ENCODE measurements around the gene MTMR12. TPM values are rescaled to one million over a fixed set of nuclear protein-coding genes. Genes with fewer than 3 reads are reported as not detected.
"Not testable (repeated sequence)": the region's sequence is repeated elsewhere in the genome, so short reads cannot be mapped to it uniquely, and the experiment has no call there.

Gene MTMR12
- total and polyA plus RNA-seq, 2 of the 8 experiments (the other 6 are each of a cell fraction or from before 2014, with no cell fraction given): 19.1 to 59.3 TPM

DNA sequence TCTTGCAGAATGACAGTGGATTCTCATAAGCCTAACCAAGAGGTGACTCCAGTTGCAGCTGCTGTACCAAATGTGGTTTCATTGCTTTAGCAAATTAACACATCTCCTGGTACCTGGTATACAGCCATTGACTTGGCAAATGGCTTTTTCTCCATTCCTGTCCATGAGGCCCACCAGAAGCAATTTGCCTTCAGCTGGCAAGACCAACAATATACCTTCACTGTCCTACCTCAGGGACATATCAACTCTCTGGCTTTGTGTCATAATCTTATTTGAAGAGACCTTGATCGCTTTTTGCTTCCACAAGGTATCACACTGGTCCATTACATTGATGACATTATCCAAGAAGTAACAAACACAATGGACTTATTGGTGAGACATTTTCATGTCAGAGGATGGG, 22.8 kb downstream of the MTMR12 start:
- not testable (repeated sequence) for H3K4me2 ChIP-seq (ENCODE audit: insufficient read depth in 1 of 2, low read depth in 2 of 2, low read length in 2 of 2); H2BK20ac ChIP-seq (ENCODE audit: low read length); H3K9me3 ChIP-seq (ENCODE audit: insufficient read depth in 2 of 2, low read depth in 1 of 2, low read length in 1 of 2); DNase-seq (ENCODE audit: low read depth in 1 of 2, low spot score in 2 of 2); H3K9ac ChIP-seq (replicated peaks in 1 of 4; ENCODE audit: extremely low read depth in 1 of 4, low read depth in 3 of 4, low read length in 3 of 4); H4K20me1 ChIP-seq (replicated peaks in 1 of 2; ENCODE audit: control insufficient read depth in 1 of 2, insufficient read depth in 2 of 2, low read length in 2 of 2); H3K36me3 ChIP-seq (ENCODE audit: control insufficient read depth in 2 of 4, insufficient read depth in 4 of 4, low read length in 3 of 4); H3K18ac ChIP-seq (ENCODE audit: extremely low read depth, low read length); H3K27me3 ChIP-seq (replicated peaks in 1 of 4; ENCODE audit: control insufficient read depth in 3 of 4, extremely low read depth in 1 of 4, insufficient read depth in 3 of 4, low read length in 3 of 4); H2BK12ac ChIP-seq (ENCODE audit: low read depth, low read length); H3K4ac ChIP-seq (replicated peaks; ENCODE audit: insufficient read length, low read depth, low read length); H2BK5ac ChIP-seq (ENCODE audit: low read depth, low read length); H4K8ac ChIP-seq (ENCODE audit: extremely low read depth, insufficient read depth, low read length); H2AFZ ChIP-seq (ENCODE audit: low read length); H4K91ac ChIP-seq (replicated peaks; ENCODE audit: insufficient read length, low read length); H2AK5ac ChIP-seq (ENCODE audit: low read depth, low read length); H3K23me2 ChIP-seq (ENCODE audit: low read depth, low read length); H3K23ac ChIP-seq (ENCODE audit: insufficient read length); H3K56ac ChIP-seq (replicated peaks; ENCODE audit: insufficient read length, low read depth, low read length); FAIRE-seq; H2BK120ac ChIP-seq (replicated peaks; ENCODE audit: low read depth, low read length); H3K14ac ChIP-seq (ENCODE audit: insufficient read length); H4K5ac ChIP-seq (ENCODE audit: insufficient read length, low read depth, low read length); H3K27ac ChIP-seq (ENCODE audit: low read depth, low read length); H3K4me3 ChIP-seq (ENCODE audit: extremely low read depth in 1 of 4, insufficient read depth in 2 of 4, low read depth in 3 of 4, low read length in 4 of 4); H2BK15ac ChIP-seq (ENCODE audit: low read length)
- ChIA-PET POLR2A (ENCODE audit: partially characterized antibody) (interaction anchor here (2.7 kb wide), 1 partner anchor 10 kb away, joined by 10 read pairs; no protein-coding TSS in a partner anchor), CTCF (ENCODE audit: partially characterized antibody) (interaction anchor here (0.7 to 1.4 kb wide), 2 partner anchors 18 to 34 kb away, joined by 3 to 5 read pairs; no protein-coding TSS in a partner anchor)
- Histone ChIP-seq H3K4me1 (replicated peaks in 1 of 4; ENCODE audit: control insufficient read depth in 3 of 4, insufficient read depth in 4 of 4, low read length in 3 of 4) (peaks cover 4 to 20% (median 12%) of the 10 kb centered on the region in 4 experiments; a peak in 6 of 7 replicates), H3K79me1 (ENCODE audit: low read depth, low read length) (peaks cover 19% of the 10 kb centered on the region), H3K79me2 (ENCODE audit: control insufficient read depth in 1 of 2, insufficient read depth in 2 of 2, low read length in 2 of 2) (peaks cover 5 to 92% of the 10 kb centered on the region in 2 experiments)
- 95% methylated on average over 1 of the region's 1 CpG; no CpG with 5 or more reads in 1 of the 2 experiments for WGBS, 2 experiments (ENCODE audit: extremely low coverage in 1 of 2, insufficient coverage in 1 of 2, insufficient read length in 1 of 2, insufficient replicate concordance in 2 of 2, low coverage in 1 of 2, low lambda C conversion rate in 2 of 2, missing lambda C conversion rate in 1 of 2)

DNA sequence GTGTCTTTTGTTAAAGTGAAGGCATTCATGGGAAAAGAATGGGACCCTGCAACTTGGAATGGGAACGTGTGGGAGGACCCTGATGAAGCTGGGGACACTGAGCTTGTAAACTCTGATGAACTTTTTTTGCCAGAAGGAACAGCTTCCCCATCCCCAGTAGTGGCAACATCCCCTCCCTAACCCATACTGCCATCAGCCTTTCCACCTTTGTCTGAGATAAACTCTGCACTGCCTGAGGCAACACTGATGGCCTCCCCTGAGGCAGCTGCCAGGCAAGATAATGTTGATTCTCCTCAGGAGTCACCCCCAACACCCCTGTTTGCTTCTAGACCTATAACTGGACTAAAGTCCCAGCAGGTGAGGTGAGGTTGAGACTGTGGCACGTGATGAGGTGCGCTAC, 24.6 kb downstream of the MTMR12 start:
- not testable (repeated sequence) for H4K5ac ChIP-seq (ENCODE audit: insufficient read length, low read depth, low read length); H2BK15ac ChIP-seq (ENCODE audit: low read length); H3K27me3 ChIP-seq (replicated peaks in 1 of 4; ENCODE audit: control insufficient read depth in 3 of 4, extremely low read depth in 1 of 4, insufficient read depth in 3 of 4, low read length in 3 of 4); H2BK5ac ChIP-seq (ENCODE audit: low read depth, low read length); H3K4ac ChIP-seq (replicated peaks; ENCODE audit: insufficient read length, low read depth, low read length); H3K36me3 ChIP-seq (ENCODE audit: control insufficient read depth in 2 of 4, insufficient read depth in 4 of 4, low read length in 3 of 4); H3K23me2 ChIP-seq (ENCODE audit: low read depth, low read length); H3K4me3 ChIP-seq (ENCODE audit: extremely low read depth in 1 of 4, insufficient read depth in 2 of 4, low read depth in 3 of 4, low read length in 4 of 4); H4K8ac ChIP-seq (ENCODE audit: extremely low read depth, insufficient read depth, low read length); H2BK20ac ChIP-seq (ENCODE audit: low read length); H3K14ac ChIP-seq (ENCODE audit: insufficient read length); H2AK5ac ChIP-seq (ENCODE audit: low read depth, low read length); H3K9me3 ChIP-seq (ENCODE audit: insufficient read depth in 2 of 2, low read depth in 1 of 2, low read length in 1 of 2); H3K56ac ChIP-seq (replicated peaks; ENCODE audit: insufficient read length, low read depth, low read length); H3K23ac ChIP-seq (ENCODE audit: insufficient read length); DNase-seq (ENCODE audit: low read depth in 1 of 2, low spot score in 2 of 2); H3K27ac ChIP-seq (ENCODE audit: low read depth, low read length); H4K91ac ChIP-seq (replicated peaks; ENCODE audit: insufficient read length, low read length); H4K20me1 ChIP-seq (replicated peaks in 1 of 2; ENCODE audit: control insufficient read depth in 1 of 2, insufficient read depth in 2 of 2, low read length in 2 of 2); H2BK120ac ChIP-seq (replicated peaks; ENCODE audit: low read depth, low read length); H3K18ac ChIP-seq (ENCODE audit: extremely low read depth, low read length); H3K9ac ChIP-seq (replicated peaks in 1 of 4; ENCODE audit: extremely low read depth in 1 of 4, low read depth in 3 of 4, low read length in 3 of 4); H2BK12ac ChIP-seq (ENCODE audit: low read depth, low read length); FAIRE-seq; H2AFZ ChIP-seq (ENCODE audit: low read length)
- Histone ChIP-seq H3K79me1 (ENCODE audit: low read depth, low read length) (peaks cover 11% of the 10 kb centered on the region), H3K79me2 (ENCODE audit: control insufficient read depth in 1 of 2, insufficient read depth in 2 of 2, low read length in 2 of 2) (peaks cover 3 to 82% of the 10 kb centered on the region in 2 experiments), H3K4me1 (replicated peaks in 1 of 4; ENCODE audit: control insufficient read depth in 3 of 4, insufficient read depth in 4 of 4, low read length in 3 of 4) (peaks cover 6 to 28% (median 20%) of the 10 kb centered on the region in 4 experiments; a peak in 6 of 7 replicates), H3K4me2 (ENCODE audit: insufficient read depth in 1 of 2, low read depth in 2 of 2, low read length in 2 of 2) (0 out of 4 replicates have a peak overlapping the region, but pooled peaks of 1 of the 2 experiments have one; percentile 15)
- 70% methylated on average over 3 of the region's 3 CpGs; no CpG with 5 or more reads in 1 of the 2 experiments for WGBS, 2 experiments (ENCODE audit: extremely low coverage in 1 of 2, insufficient coverage in 1 of 2, insufficient read length in 1 of 2, insufficient replicate concordance in 2 of 2, low coverage in 1 of 2, low lambda C conversion rate in 2 of 2, missing lambda C conversion rate in 1 of 2)
- CTCF ChIA-PET (ENCODE audit: partially characterized antibody): interaction anchor here (0.6 to 1.8 kb wide), 4 partner anchors 10 to 328 kb away, joined by 3 to 4 read pairs (median 4); no protein-coding TSS in a partner anchor
- POLR2A ChIA-PET (ENCODE audit: partially characterized antibody): interaction anchor here (1.1 to 2.7 kb wide), 4 partner anchors 12 to 576 kb away, joined by 3 to 10 read pairs (median 4); partner anchors contain the start of gene MTMR12

Data from H1 (cell line).